Measurements from ENCODE around the gene SMIM14.

GRCh38 chr4:39616651-39617050 is 22.0 kb downstream of the SMIM14 start:
- TF ChIP-seq CTCF (IDR thresholded peaks at IDR 0.05; ENCODE audit: poor library complexity), result no peak
- TF ChIP-seq EZH2phosphoT487 (IDR thresholded peaks at IDR 0.05; ENCODE audit: low read depth, severe bottlenecking, unreplicated experiment), result no peak

Measured in hepatocyte (in vitro differentiated cells).